K562 (cell line): ENCODE measurements around the gene DENND1A. TPM values are rescaled to one million over a fixed set of nuclear protein-coding genes. Genes with fewer than 3 reads are reported as not detected.

ENCODE experiments used
- ATAC-seq: fragments of 200-7000 bp; cut with Tn5 transposase; 3 replicates; pipeline ENCODE4 v1.9.1; 2020; ENCODE audit warnings: moderate library complexity
- BruUV-seq: library from RNA; stranded (reverse); fragments of 400-500 nt; replicated peaks from 2 replicates; lab custom pipeline; 2021; lab: Mats Ljungman, UMichigan
- CTCF ChIA-PET: fragments of 300-600 bp; formaldehyde crosslinking; extraction: SDS; loops from one replicate; lab custom pipeline; 2021; ENCODE audit warnings: low intra/inter-chr PET ratio; lab: Yijun Ruan, JAX
- POLR2A ChIA-PET: fragments of 300-600, 350-650 bp; sonication (Branson Sonifier 250); formaldehyde crosslinking; extraction: SDS; loops from one replicate; lab custom pipeline; 2021; ENCODE audit warnings: antibody characterized with exemption, inconsistent platforms; lab: Yijun Ruan, JAX
- DNase-seq, 4 experiments: peaks; one replicate each; pipeline versions ENCODE4 v3.0.0 to v3.0.0-alpha.2; 2011 to 2018; ENCODE audit warnings: low spot score in 3 of 4, mixed read lengths in 3 of 4; ENCODE audit errors: extremely low read depth in 1 of 4
- FAIRE-seq: peaks from 2 replicates; lab custom pipeline; 2011; peaks lifted over from hg19 to GRCh38; lab: Jason Lieb, UNC
- H2AFZ ChIP-seq: 2 replicates; pipeline ENCODE4 v1.6.0; 2011; ENCODE audit warnings: low read depth, low read length, control low read depth, inconsistent platforms
- H3K27ac ChIP-seq: fragments of 200-600 bp; 3 replicates; pipeline ENCODE4 v1.8.0; 2011; ENCODE audit warnings: low read depth, mild to moderate bottlenecking, control low read depth, inconsistent platforms, low read length, moderate library complexity, mixed read lengths; ENCODE audit errors: extremely low read depth
- H3K27me3 ChIP-seq, 2 experiments: fragments of 300-600 bp in 1 of 2; 2 replicates in 1 of 2; 3 replicates in 1 of 2; pipeline versions ENCODE4 v1.6.0 to v1.8.0; 2011; ENCODE audit warnings: inconsistent platforms in 2 of 2, low read length in 2 of 2, mild to moderate bottlenecking in 1 of 2, mixed read lengths in 1 of 2, moderate library complexity in 1 of 2; ENCODE audit not compliant: control insufficient read depth in 2 of 2, insufficient read depth in 2 of 2
- H3K36me3 ChIP-seq: fragments of 300-600 bp; 3 replicates; pipeline ENCODE4 v1.8.0; 2011; ENCODE audit warnings: mild to moderate bottlenecking, low read length, inconsistent platforms; ENCODE audit not compliant: control insufficient read depth, insufficient read depth
- H3K4me1 ChIP-seq, 2 experiments: fragments of 200-600 bp in 1 of 2; replicated peaks in 1 of 2; 2 replicates in 1 of 2; 3 replicates in 1 of 2; pipeline versions ENCODE4 v1.5.1 to v1.8.0; 2011; ENCODE audit warnings: inconsistent platforms in 2 of 2, low read length in 2 of 2, mild to moderate bottlenecking in 1 of 2, mixed read lengths in 1 of 2, moderate library complexity in 1 of 2; ENCODE audit not compliant: control insufficient read depth in 2 of 2, insufficient read depth in 2 of 2
- H3K4me2 ChIP-seq: 2 replicates; pipeline ENCODE4 v1.6.1; 2011; ENCODE audit warnings: low read length, control low read depth, inconsistent platforms, mixed read lengths; ENCODE audit not compliant: insufficient read depth
- H3K4me3 ChIP-seq: fragments of 200-600 bp; sonication (generic), shearing (Covaris generic); 2 replicates; pipeline ENCODE4 v1.5.1; 2016; ENCODE audit warnings: control low read depth, inconsistent platforms
- H3K79me2 ChIP-seq: fragments of 200-600 bp; 3 replicates; pipeline ENCODE4 v1.8.0; 2011; ENCODE audit warnings: low read length, inconsistent platforms; ENCODE audit not compliant: control insufficient read depth, insufficient read depth
- H3K9ac ChIP-seq, 2 experiments: 2 replicates each; pipeline versions ENCODE4 v1.6.0 to v1.6.1; 2011; ENCODE audit warnings: low read depth in 2 of 2, low read length in 2 of 2, control low read depth in 1 of 2, inconsistent platforms in 1 of 2, mild to moderate bottlenecking in 1 of 2, mixed read lengths in 1 of 2; ENCODE audit not compliant: insufficient read depth in 1 of 2
- H3K9me1 ChIP-seq: one replicate; pipeline ENCODE4 v1.6.0; 2011; ENCODE audit warnings: inconsistent platforms, mild to moderate bottlenecking, low read length, moderate library complexity; ENCODE audit not compliant: control insufficient read depth, insufficient read depth
- H3K9me3 ChIP-seq: replicated peaks from 2 replicates; pipeline ENCODE4 v1.5.1; 2011; ENCODE audit warnings: low read depth, low read length, inconsistent platforms; ENCODE audit not compliant: control insufficient read depth, insufficient read depth
- H4K20me1 ChIP-seq: replicated peaks from 2 replicates; pipeline ENCODE4 v1.6.1; 2011; ENCODE audit warnings: low read length, inconsistent platforms, mixed read lengths; ENCODE audit not compliant: control insufficient read depth, insufficient read depth
- CBX1 ChIP-seq: sonication (generic); IDR thresholded peaks from 2 replicates; pipeline ENCODE4 v1.6.1; 2016; ENCODE audit warnings: antibody characterized with exemption, low read depth, mild to moderate bottlenecking
- MAFG ChIP-seq: fragments of 450-650 bp; conservative IDR thresholded peaks from 2 replicates; pipeline ENCODE4 v1.6.1; 2016; ENCODE audit warnings: missing genetic modification characterization, missing compliant biosample characterization
- NCOA2 ChIP-seq, 2 experiments: fragments of 450-650 bp; IDR thresholded peaks; 2 replicates each; pipeline ENCODE4 v1.6.1; 2018; ENCODE audit warnings: mild to moderate bottlenecking in 2 of 2, moderate library complexity in 1 of 2; ENCODE audit not compliant: partially characterized antibody in 2 of 2
- NFIC ChIP-seq: fragments of 450-650 bp; IDR thresholded peaks from 2 replicates; pipeline ENCODE4 v1.6.1; 2017; ENCODE audit warnings: mild to moderate bottlenecking, inconsistent platforms
- NR3C1 ChIP-seq: sonication (generic); formaldehyde crosslinking; IDR thresholded peaks from 2 replicates; pipeline ENCODE4 v1.8.1; 2022; ENCODE audit warnings: missing genetic modification reagents
- PCBP2 ChIP-seq: fragments of 200-400 bp; formaldehyde crosslinking; IDR thresholded peaks from 2 replicates; pipeline ENCODE4 v1.6.1; 2018; ENCODE audit warnings: low read length, low read depth, mild to moderate bottlenecking, moderate library complexity; ENCODE audit not compliant: poor library complexity, severe bottlenecking
- PKNOX1 ChIP-seq: fragments of 450-650 bp; IDR thresholded peaks from 2 replicates; pipeline ENCODE4 v1.6.1; 2016
- TCF3 ChIP-seq: sonication (generic); formaldehyde crosslinking; IDR thresholded peaks from 2 replicates; pipeline ENCODE4 v1.4.0; 2020; ENCODE audit warnings: mild to moderate bottlenecking, missing genetic modification reagents
- ZBTB17 ChIP-seq: fragments of 450-650 bp; formaldehyde crosslinking; IDR thresholded peaks from 2 replicates; pipeline ENCODE4 v1.4.0; 2020; ENCODE audit warnings: mild to moderate bottlenecking
- WGBS: fragments of 100-300 bp; shearing (Covaris generic); methylation state at CpG from one replicate; pipeline ENCODE4 v1.1.6; 2016; ENCODE audit warnings: low coverage, mixed read lengths; ENCODE audit not compliant: insufficient coverage; ENCODE audit errors: missing lambda C conversion rate; 5-methylcytosine and 5-hydroxymethylcytosine counted together
- in situ Hi-C: fragments of 300-500 bp; cut with MboI; formaldehyde crosslinking; loops from 4 replicates; pipeline ENCODE4 v1.15.0; 2018; ENCODE audit warnings: inconsistent platforms, mixed read lengths
- intact Hi-C: fragments of 100-400 bp; cut with micrococcal nuclease; formaldehyde crosslinking; loops from 2 replicates; pipeline ENCODE4 v1.14.2; 2022
- polyA plus RNA-seq, 8 experiments: library from polyadenylated mRNA; depleted of rRNA in 4 of 8; stranded (reverse) in 5 of 8; unstranded in 3 of 8; fragments of >200 nt; fragmentation: Nextera tagmentation in 2 of 8; fragmentation: Illumina TruSeq in 1 of 8; extraction: Ambion mirVana in 2 of 8; extraction: Trizol in 1 of 8; gene quantifications; 2 replicates each; pipeline versions ENCODE4 v1.2.1 to v1.2.3, GENCODE V29; 2011 to 2014; ENCODE audit warnings: inconsistent platforms in 1 of 8, missing spikeins in 1 of 8
- total RNA-seq, 7 experiments: library from RNA; depleted of rRNA in 6 of 7; stranded (reverse); fragments of >200 nt in 6 of 7; fragmentation: Illumina TruSeq in 2 of 7; extraction: Trizol in 2 of 7; gene quantifications; 2 replicates each; pipeline versions ENCODE4 v1.2.1 to v1.2.3, GENCODE V29; 2011 to 2021; ENCODE audit warnings: low replicate concordance in 1 of 7

The DENND1A gene
- total and polyA plus RNA-seq, 9 of the 15 experiments (the other 6 are each of a cell fraction or from before 2014, with no cell fraction given), result 7.6 to 29.5 (median 15.7) TPM

GRCh38 chr9:123689701-123690428, 240.1 kb downstream of the DENND1A start:
- 56% methylated on average over 5 of the region's 5 CpGs for WGBS
- peak; percentile 76 for TF ChIP-seq PCBP2
- TF ChIP-seq CBX1, result no peak
- no peak for TF ChIP-seq NCOA2 (IDR thresholded peaks at IDR 0.05; ENCODE audit: partially characterized antibody in 2 of 2)
- no peak for TF ChIP-seq NR3C1
- TF ChIP-seq NFIC, result peak; percentile 81
- TF ChIP-seq TCF3 (CRISPR knock-in tag), result no peak
- 0 out of 2 replicates have a peak, but pooled peaks have one; percentile 25 for TF ChIP-seq PKNOX1
- no peak for TF ChIP-seq ZBTB17 (CRISPR knock-in tag)
- 0 out of 2 replicates have a peak, but pooled peaks have one; percentile 14 for TF ChIP-seq MAFG (tag)
- Histone ChIP-seq H3K9ac (no peak overlapping the region), H3K27me3 (no peaks in the 10 kb centered on the region), H2AFZ (no peak overlapping the region), H3K9me1 (no peaks in the 10 kb centered on the region), H3K4me2 (no peak overlapping the region), H3K79me2 (no peaks in the 10 kb centered on the region), H3K9me3 (no peaks in the 10 kb centered on the region), H4K20me1 (no peaks in the 10 kb centered on the region; the same call in 1 of the 2 replicates), H3K27ac (no peak overlapping the region), H3K36me3 (no peaks in the 10 kb centered on the region), H3K4me1 (no peaks in the 10 kb centered on the region), H3K4me3 (no peak overlapping the region)
- in situ Hi-C loops (no loop called here), intact Hi-C loops (loop anchor here (10.0 kb wide), 1 partner anchor 145 kb away; no protein-coding TSS in a partner anchor)
- DNase-seq, result peak in 1 of 4 experiments; percentile 47
- ChIA-PET CTCF (no interaction called here), POLR2A (interaction anchor here (2.1 kb wide), 1 partner anchor 12 kb away, joined by 4 read pairs; no protein-coding TSS in a partner anchor)
- no TSS peak for BruUV-seq
- peak; percentile 49 for FAIRE-seq
- ATAC-seq, result peak; percentile 59; the same call in 2 of the 3 replicates
